ENCODE results near the gene TESK1. TPM values are rescaled to one million over a fixed set of nuclear protein-coding genes. Genes with fewer than 3 reads are reported as not detected.
"Not testable (repeated sequence)": the region's sequence is repeated elsewhere in the genome, so short reads cannot be mapped to it uniquely, and the experiment has no call there.

Gene TESK1
- total and polyA plus RNA-seq, 2 experiments from 2014 or later = 14.1 to 21.6 TPM

DNA sequence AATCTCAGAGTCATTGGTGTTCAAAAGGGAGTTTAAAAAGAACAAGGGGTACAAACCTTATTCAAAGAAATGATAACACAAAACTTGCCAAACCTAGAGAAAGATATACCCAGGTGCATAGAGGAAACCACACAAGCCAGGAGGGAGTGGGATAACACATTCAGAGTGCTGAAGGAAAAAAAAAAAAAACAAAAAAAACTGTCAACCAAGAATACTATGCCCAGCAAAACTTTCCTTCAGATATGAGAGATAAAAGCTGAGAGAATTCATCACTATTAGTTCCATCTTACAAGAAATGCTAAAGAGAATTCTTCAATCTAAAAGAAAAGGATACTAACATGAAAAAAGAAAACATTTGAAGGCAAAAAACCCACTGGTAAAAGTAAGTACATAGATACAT lies 11.5 kb upstream of the TESK1 start:
- H3K4me1 ChIP-seq (ENCODE audit: insufficient read depth) = no peaks in the 10 kb centered on the region
- H3K27ac ChIP-seq = no peak overlapping the region
- no peak overlapping the region for H3K4me2 ChIP-seq (ENCODE audit: unreplicated experiment)
- H3K9me2 ChIP-seq (ENCODE audit: insufficient read depth) = no peaks in the 10 kb centered on the region
- H3K27me3 ChIP-seq (replicated peaks; ENCODE audit: insufficient read depth) = no peaks in the 10 kb centered on the region
- in situ Hi-C loops (cut with MboI) = no loop called here
- no peaks in the 10 kb centered on the region for H3K36me3 ChIP-seq (ENCODE audit: low read depth)
- TF ChIP-seq EZH2 (IDR thresholded peaks at IDR 0.05; ENCODE audit: insufficient read depth, poor library complexity, severe bottlenecking) (no peak), EZH2phosphoT487 (IDR thresholded peaks at IDR 0.05; ENCODE audit: insufficient read depth, low read depth) (no peak)
- H3K79me2 ChIP-seq (ENCODE audit: insufficient read depth) = no peaks in the 10 kb centered on the region
- no peak for DNase-seq
- H2AFZ ChIP-seq = no peak overlapping the region
- H4K20me1 ChIP-seq (ENCODE audit: insufficient read depth) = no peaks in the 10 kb centered on the region
- H3K4me3 ChIP-seq = no peak overlapping the region
- H3F3A ChIP-seq (ENCODE audit: insufficient read depth) = no peaks in the 10 kb centered on the region
- no peak overlapping the region for H3K9ac ChIP-seq
- peaks cover 7% of the 10 kb centered on the region for H3K9me3 ChIP-seq (ENCODE audit: low read depth)

DNA sequence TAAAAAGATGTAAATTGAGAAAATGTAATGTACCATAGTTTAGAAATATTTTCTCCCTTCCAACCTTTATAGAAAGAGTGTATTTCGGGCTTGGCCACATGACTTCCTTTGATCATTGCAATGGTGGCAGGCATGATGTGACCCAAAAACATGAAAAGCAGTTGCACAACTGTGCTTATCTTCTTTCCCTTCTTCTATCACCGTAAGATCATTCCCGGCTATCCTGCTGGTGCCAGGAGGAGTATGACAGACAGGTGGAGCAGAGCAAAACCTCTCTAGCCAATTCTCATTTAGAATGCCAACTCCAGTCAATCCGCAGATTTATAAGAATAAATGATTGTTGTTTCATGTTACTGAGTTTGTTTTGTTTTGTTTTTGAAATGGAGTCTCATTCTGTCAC lies 10.6 kb upstream of the TESK1 start:
- peaks cover 7% of the 10 kb centered on the region for H3K9me3 ChIP-seq (ENCODE audit: low read depth)
- DNase-seq = no peak
- no peaks in the 10 kb centered on the region for H3K4me1 ChIP-seq (ENCODE audit: insufficient read depth)
- H3F3A ChIP-seq (ENCODE audit: insufficient read depth) = no peaks in the 10 kb centered on the region
- no peaks in the 10 kb centered on the region for H3K79me2 ChIP-seq (ENCODE audit: insufficient read depth)
- H3K27ac ChIP-seq = no peak overlapping the region
- TF ChIP-seq EZH2 (IDR thresholded peaks at IDR 0.05; ENCODE audit: insufficient read depth, poor library complexity, severe bottlenecking) (no peak), EZH2phosphoT487 (IDR thresholded peaks at IDR 0.05; ENCODE audit: insufficient read depth, low read depth) (no peak)
- H4K20me1 ChIP-seq (ENCODE audit: insufficient read depth) = no peaks in the 10 kb centered on the region
- WGBS, 2 experiments (ENCODE audit: low coverage in 1 of 2, low lambda C conversion rate in 2 of 2, missing lambda C conversion rate in 2 of 2) = 67 to 69% methylated on average over 4 of the region's 4 CpGs
- no peaks in the 10 kb centered on the region for H3K36me3 ChIP-seq (ENCODE audit: low read depth)
- H3K9ac ChIP-seq = no peak overlapping the region
- H3K27me3 ChIP-seq (replicated peaks; ENCODE audit: insufficient read depth) = no peaks in the 10 kb centered on the region
- no peak overlapping the region for H3K4me3 ChIP-seq
- H2AFZ ChIP-seq = no peak overlapping the region
- H3K9me2 ChIP-seq (ENCODE audit: insufficient read depth) = no peaks in the 10 kb centered on the region
- in situ Hi-C loops (cut with MboI) = no loop called here
- H3K4me2 ChIP-seq (ENCODE audit: unreplicated experiment) = no peak overlapping the region

DNA sequence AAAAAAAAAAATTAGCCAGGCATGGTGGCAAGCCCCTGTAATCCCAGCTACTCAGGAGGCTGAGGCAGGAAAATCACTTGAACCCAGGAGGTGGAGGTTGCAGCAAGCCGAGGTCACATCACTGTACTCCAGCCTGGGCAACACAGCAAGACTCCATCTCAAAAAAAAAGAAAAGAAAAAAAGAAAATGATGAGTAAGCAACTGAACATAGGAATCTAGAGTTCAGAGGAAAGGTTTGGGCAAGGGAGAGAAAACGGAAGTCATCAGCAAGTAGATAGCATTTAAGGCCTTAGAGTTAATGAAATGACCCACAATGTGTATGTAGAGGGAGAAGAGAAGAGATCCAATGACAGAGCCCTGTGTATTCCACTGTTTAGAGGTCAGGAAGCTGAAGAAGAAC lies 8.2 kb upstream of the TESK1 start:
- H4K20me1 ChIP-seq (ENCODE audit: insufficient read depth); H3K36me3 ChIP-seq (ENCODE audit: low read depth); H3F3A ChIP-seq (ENCODE audit: insufficient read depth); H3K9me3 ChIP-seq (ENCODE audit: low read depth); H3K27ac ChIP-seq; H3K4me3 ChIP-seq; H3K27me3 ChIP-seq (replicated peaks; ENCODE audit: insufficient read depth); H3K9me2 ChIP-seq (ENCODE audit: insufficient read depth); DNase-seq; H2AFZ ChIP-seq; H3K4me1 ChIP-seq (ENCODE audit: insufficient read depth); H3K79me2 ChIP-seq (ENCODE audit: insufficient read depth); in situ Hi-C loops (cut with MboI); H3K4me2 ChIP-seq (ENCODE audit: unreplicated experiment); H3K9ac ChIP-seq: not testable (repeated sequence)
- WGBS, 2 experiments (ENCODE audit: low coverage in 1 of 2, low lambda C conversion rate in 2 of 2, missing lambda C conversion rate in 2 of 2) = 94 to 96% methylated on average over 2 of the region's 2 CpGs

GRCh38 chr9:35598866-35599590 lies 6.0 kb upstream of the TESK1 start:
- DNase-seq = no peak
- Histone ChIP-seq H3K27ac (no peak overlapping the region), H4K20me1 (ENCODE audit: insufficient read depth) (no peaks in the 10 kb centered on the region), H3K79me2 (ENCODE audit: insufficient read depth) (no peaks in the 10 kb centered on the region), H3K4me3 (no peak overlapping the region), H3K27me3 (replicated peaks; ENCODE audit: insufficient read depth) (no peaks in the 10 kb centered on the region), H3K9ac (no peak overlapping the region), H3F3A (ENCODE audit: insufficient read depth) (peaks cover 21% of the 10 kb centered on the region), H2AFZ (no peak overlapping the region), H3K9me3 (ENCODE audit: low read depth) (no peaks in the 10 kb centered on the region), H3K9me2 (ENCODE audit: insufficient read depth) (no peaks in the 10 kb centered on the region), H3K4me2 (ENCODE audit: unreplicated experiment) (no peak overlapping the region), H3K36me3 (ENCODE audit: low read depth) (no peaks in the 10 kb centered on the region), H3K4me1 (ENCODE audit: insufficient read depth) (peaks cover 8% of the 10 kb centered on the region)
- TF ChIP-seq EZH2 (IDR thresholded peaks at IDR 0.05; ENCODE audit: insufficient read depth, poor library complexity, severe bottlenecking) = no peak
- TF ChIP-seq EZH2phosphoT487 (IDR thresholded peaks at IDR 0.05; ENCODE audit: insufficient read depth, low read depth) = no peak
- in situ Hi-C loops (cut with MboI) = no loop called here
- 73 to 78% methylated on average over 8 to 11 of the region's 11 CpGs for WGBS, 2 experiments (ENCODE audit: low coverage in 1 of 2, low lambda C conversion rate in 2 of 2, missing lambda C conversion rate in 2 of 2)

All from GM23248 (cell line).